DMS 273 (cell line): ENCODE data around the gene LRRC37A3.
"Not testable (repeated sequence)": the region's sequence is repeated elsewhere in the genome, so short reads cannot be mapped to it uniquely, and the experiment has no call there.

Experiments used
- DNase-seq: peaks from one replicate; lab custom pipeline; 2025; ENCODE audit not compliant: unreplicated experiment; lab: John Stamatoyannopoulos, UW

LRRC37A3 gene

DNA sequence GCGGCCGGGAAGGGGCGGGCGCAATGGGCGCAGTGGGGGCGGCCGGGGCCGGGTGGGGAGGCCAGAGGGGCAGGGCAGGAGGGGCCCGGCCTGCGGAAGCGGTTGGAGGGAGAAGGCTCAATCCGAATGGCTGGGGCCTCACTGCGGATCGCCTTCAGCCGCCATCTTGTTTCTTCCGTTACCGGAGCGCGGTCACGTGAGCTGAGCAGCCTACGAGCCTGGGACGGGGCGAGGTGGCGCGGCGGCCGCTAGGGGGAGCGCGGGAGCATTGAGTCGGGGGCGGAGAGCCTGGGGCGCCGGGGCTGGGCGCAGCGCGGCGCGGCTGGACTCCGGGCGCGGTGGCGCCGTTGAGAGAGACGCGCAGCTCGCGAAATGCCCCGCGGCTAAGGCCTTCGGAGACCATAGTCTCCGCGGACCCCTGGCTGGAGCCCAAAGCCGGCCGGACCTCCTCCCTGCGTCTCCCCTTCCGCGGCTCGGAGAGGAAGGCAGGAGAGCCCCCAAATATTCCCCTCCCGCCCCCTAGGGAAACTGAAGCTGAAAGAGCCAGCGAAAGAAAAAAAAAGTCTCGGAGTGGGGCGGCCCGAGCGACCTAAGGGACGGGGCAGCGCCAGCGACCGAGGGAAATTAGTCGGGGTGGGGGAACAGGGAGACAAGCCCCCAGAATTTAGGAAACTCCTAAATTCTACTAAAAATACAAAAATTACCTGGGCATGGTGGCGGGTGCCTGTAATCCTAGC lies at the start of gene LRRC37A3:
Gene LRRC37A3 (minus strand): TSS at position 190 of the 737 bp plus-strand sequence. CDS start 22,221 bp downstream, outside the sequence.
- peak; percentile 100 for DNase-seq

DNA sequence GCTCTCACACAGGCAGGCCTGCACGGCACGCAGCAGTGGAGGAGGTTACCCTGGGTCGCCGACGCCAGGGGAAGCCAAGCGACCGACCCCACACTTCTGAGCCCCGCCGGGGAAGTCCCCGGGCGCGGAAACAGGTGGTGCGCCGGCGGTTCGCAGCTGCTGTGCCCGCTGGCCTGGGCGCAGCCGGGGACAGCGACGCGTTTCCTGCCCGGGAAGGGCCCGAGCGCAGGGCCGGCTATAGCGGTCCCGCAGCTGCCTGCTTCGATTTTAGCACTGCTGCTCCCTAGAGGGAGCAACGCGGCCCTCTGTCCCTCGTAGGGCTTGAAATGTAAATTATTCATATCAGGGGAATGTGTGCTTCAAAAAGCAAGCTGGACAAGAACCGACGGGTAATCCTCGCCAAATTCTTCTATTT lies 46.6 kb upstream of the LRRC37A3 start:
- DNase-seq = peak; percentile 83

DNA sequence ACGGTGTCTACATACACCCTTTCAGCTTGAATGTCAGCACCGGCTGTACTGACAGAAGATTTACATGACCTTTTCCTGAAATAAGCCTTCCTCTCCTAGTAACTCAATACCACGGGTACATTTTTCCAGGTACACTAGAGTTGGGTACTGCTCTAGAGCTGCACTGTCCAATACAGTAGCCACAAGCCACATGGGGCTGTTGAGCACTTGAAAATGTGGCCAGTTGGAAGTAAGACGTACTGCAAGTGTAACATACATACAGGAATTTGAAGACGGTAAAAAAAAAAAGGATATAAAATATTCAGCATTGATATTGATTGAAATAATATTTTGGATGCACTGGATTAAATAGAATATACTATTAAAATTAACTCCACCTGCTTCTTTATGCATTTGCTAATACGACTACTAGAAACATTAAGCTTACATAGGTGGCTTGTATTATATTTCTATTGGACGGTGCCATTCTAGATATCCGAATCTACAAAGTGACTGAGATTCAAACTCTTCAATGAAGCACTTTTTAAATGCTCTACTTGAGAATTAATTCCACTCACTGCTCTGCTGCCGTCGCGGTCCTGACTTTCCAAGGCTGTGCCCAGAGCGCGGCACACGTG lies 46.1 kb upstream of the LRRC37A3 start:
- DNase-seq = peak; percentile 25

DNA sequence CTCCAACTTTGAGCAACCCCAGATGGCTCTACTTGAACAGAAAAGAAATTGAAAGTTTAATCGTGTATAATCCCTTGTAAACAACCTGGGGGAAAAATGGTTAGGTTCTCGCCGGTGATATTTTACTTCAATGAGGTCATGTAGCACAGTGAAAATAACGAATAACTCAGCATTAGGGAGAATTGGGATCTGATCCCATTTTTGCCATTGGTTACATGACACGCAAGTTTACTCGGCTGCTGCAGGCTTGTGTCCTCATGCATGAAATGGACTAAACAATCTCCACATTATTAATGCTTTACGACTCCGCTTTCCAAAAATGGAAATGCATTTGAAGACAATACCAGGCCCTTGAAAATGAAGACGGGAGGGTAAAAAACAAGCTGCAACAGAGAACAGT lies 45.5 kb upstream of the LRRC37A3 start:
- DNase-seq = peak; percentile 14

DNA sequence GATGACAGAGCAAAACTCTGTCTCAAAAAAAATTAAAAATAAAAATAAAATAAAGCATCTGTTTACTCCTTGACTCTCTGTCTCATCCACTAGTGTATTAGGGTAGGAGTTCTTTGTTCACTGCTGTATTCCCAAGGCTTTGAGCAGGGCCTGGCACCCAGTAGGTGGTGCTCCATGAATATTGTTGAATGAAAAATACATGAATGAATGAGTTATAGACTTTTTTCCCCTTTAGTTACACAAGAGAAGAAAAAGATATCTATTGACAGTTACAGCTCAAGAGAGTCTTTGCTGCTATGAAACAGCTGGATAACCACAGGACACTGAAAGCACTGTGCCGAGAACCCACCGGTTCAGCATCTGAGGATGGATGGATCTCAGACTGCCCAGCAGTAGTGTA lies 44.5 kb upstream of the LRRC37A3 start:
- DNase-seq = not testable (repeated sequence)

GRCh38 chr17:64961563-64962378 lies 42.5 kb upstream of the LRRC37A3 start:
- peak; percentile 93 for DNase-seq

DNA sequence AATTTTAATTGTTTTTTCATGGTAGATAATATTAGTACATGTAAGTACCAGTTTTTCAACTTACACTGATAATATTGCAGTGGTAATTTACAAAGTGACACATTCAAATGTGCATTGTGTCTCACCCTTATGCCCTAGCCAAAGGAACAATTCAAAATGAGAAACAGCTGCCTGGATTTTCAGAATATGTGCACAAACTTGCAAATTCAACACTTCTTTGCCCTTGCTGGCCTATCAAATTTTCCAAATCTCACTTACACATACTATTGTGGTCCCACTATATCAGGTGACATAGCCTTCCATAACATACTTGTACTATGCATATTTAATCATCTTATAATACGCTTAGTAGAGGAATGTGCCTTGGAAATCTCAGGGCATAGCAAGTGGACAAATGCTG lies 32.6 kb upstream of the LRRC37A3 start:
- no peak for DNase-seq

- DNase-seq = no peak
These were observed 31.6 kb upstream of the LRRC37A3 start for GRCh38 chr17:64950871-64951270.

DNA sequence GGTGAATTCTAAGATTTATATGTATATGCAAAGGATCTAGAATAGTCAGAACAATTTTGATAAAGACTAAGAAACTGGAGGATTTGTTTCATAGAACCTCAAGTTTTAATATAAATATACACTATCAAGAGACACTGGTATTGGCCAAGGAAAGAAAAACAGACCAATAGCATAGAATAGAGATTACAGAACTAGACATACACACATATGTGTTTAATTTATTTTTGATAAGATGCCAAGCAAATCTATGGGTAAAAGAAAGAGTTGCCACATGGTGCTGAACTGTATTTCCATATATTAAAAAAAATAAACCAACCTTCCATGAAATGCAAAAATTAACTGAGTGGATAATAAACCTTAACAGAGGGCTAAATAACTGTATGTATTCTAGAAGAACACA lies 27.9 kb upstream of the LRRC37A3 start:
- DNase-seq = no peak

DNA sequence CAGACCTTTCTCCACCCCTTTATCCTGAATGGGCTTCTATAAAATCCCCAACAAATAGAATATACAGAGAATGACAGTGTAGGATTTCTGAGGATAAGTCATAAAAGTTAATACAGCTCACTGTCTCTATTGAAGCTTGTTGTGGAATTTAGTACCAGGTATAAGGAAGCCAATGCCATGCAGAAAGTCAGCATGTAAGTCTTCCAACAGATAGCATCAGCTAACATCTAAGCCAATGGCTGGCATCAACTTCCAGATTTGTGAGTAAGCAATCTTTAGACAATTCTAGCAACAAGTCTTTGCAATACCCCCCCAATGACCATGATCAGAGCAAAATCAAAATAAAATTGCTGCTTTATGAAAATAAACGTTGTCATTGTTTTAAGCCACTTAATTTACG lies 22.5 kb upstream of the LRRC37A3 start:
- DNase-seq = no peak

GRCh38 chr17:64941045-64941444 lies 21.8 kb upstream of the LRRC37A3 start:
- DNase-seq = no peak

GRCh38 chr17:64940055-64940454 lies 20.8 kb upstream of the LRRC37A3 start:
- no peak for DNase-seq

- DNase-seq = peak; percentile 36
These were observed 19.7 kb upstream of the LRRC37A3 start for GRCh38 chr17:64938925-64939474.

DNA sequence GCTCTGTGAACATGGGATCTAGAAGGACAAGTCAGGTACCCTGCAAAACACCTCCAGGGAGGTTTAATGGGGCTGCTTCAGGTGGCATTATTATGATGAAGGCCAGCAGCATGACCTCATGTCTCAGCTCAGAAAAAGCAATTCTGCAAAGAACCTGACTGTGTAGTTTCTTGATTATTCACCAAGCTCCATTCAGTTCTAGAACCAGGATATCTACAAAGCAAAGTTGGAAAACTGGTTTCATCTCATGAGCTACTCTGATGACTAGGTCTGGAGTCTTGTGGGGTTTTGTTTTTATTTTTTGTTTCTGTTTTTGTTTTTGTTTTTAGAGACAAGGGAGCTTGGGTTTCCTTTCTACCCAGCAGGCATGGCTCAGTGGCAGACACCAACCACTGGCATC lies 19.0 kb upstream of the LRRC37A3 start:
- DNase-seq = no peak

DNA sequence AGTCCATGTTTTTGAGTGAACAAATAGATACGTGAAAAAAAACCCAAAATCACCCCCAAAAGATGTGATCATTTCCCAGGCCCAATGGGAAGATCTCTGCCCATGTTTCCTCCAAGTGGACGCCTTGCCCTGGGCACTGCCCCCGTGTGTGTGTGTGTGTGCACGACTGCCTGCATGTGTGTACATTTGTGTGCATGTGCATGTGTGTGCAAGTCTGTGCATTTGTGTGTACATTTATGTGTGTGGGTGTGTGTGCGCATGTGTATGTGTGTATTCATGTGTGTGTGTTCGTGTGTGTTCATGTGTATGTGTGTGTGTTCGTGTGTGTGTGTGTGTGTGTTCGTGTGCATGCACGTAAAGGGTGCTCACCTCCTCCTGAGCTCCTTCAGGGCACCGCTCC lies 16.8 kb upstream of the LRRC37A3 start:
- DNase-seq = no peak

DNA sequence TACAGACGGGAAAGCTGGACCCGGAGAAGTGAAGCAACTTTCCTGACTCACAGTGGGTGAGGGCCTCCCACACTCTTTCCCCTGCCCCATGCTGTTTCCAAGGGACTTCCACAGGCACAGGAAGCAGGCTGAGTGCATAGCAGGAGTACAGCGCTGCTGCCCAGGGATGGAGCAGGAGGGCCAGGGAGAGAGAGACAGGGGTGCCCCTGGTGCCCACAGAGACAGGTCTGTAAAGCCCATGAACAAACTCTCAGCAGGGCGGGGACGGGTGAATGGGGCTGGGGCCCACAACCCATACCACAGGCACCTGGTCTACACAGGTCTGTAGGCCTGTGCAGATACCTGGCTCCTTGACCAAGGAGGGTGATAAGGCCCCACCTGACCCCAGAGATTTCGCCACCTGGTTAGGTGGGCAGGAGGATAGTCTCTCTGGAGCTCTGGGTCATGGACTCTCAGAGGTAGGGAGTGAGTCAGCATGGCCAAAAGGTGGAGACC lies 15.1 kb upstream of the LRRC37A3 start:
- not testable (repeated sequence) for DNase-seq

GRCh38 chr17:64932850-64933249 lies 13.6 kb upstream of the LRRC37A3 start:
- not testable (repeated sequence) for DNase-seq

DNA sequence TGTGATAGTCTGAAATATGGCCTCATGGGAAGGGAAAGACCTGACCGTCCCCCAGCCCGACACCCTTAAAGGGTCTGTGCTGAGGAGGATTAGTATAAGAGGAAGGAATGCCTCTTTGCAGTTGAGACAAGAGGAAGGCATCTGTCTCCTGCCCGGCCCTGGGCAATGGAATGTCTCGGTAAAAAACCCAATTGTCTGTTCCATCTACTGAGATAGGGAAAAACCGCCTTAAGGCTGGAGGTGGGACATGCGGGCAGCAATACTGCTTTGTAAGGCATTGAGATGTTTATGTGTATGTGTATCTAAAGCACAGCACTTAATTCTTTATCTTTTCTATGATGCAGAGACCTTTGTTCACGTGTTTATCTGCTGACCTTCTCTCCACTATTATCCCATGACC lies 11.1 kb upstream of the LRRC37A3 start:
- DNase-seq = not testable (repeated sequence)

- DNase-seq = not testable (repeated sequence)
These were observed 10.3 kb upstream of the LRRC37A3 start for GRCh38 chr17:64929419-64930209.

- DNase-seq = not testable (repeated sequence)
These were observed 9.4 kb upstream of the LRRC37A3 start for GRCh38 chr17:64928701-64929100.
